Measurements from ENCODE around the gene ERCC1.

GRCh38 chr19:45471111-45471930 lies 47.6 kb upstream of the ERCC1 start:
- no peak for TF ChIP-seq POLR2A (IDR thresholded peaks at IDR 0.05)
- TF ChIP-seq CTCF (IDR thresholded peaks at IDR 0.05): no peak
- TF ChIP-seq POLR2AphosphoS5 (IDR thresholded peaks at IDR 0.05): no peak
- TF ChIP-seq EP300 (IDR thresholded peaks at IDR 0.05; ENCODE audit: low read depth): no peak

Data from transverse colon (tissue), 4 donors.